GM12873 (cell line): ENCODE measurements around the gene ARAP2.

Experiments used
- CTCF ChIP-seq: IDR thresholded peaks from 2 replicates; pipeline ENCODE4 v1.5.1; 2012; ENCODE audit warnings: low read depth, mild to moderate bottlenecking, moderate library complexity, low read length, control low read depth; ENCODE audit not compliant: insufficient read depth; ENCODE audit errors: missing control alignments

ARAP2 gene

GRCh38 chr4:36133086-36133485, 111.2 kb downstream of the ARAP2 start:
- no peak for TF ChIP-seq CTCF

- no peak for TF ChIP-seq CTCF
These were observed 113.7 kb downstream of the ARAP2 start for GRCh38 chr4:36130641-36131040.

GRCh38 chr4:36128689-36129088, 115.6 kb downstream of the ARAP2 start:
- TF ChIP-seq CTCF: no peak

GRCh38 chr4:36123906-36124305, 120.4 kb downstream of the ARAP2 start:
- no peak for TF ChIP-seq CTCF

- no peak for TF ChIP-seq CTCF
These were observed 129.0 kb downstream of the ARAP2 start for GRCh38 chr4:36115312-36115711.

GRCh38 chr4:36111172-36111571, 133.1 kb downstream of the ARAP2 start:
- TF ChIP-seq CTCF: no peak

- TF ChIP-seq CTCF: no peak
These were observed 144.8 kb downstream of the ARAP2 start for GRCh38 chr4:36099509-36099908.
